H1 (cell line): ENCODE results near the gene MICALL1. TPM values are rescaled to one million over a fixed set of nuclear protein-coding genes. Genes with fewer than 3 reads are reported as not detected.

Experiments
- CTCF ChIP-seq, 3 experiments: IDR thresholded peaks; 1 replicate in 2 of 3; 2 replicates in 1 of 3; pipeline versions ENCODE4 v1.5.1 to v1.6.1; 2011; ENCODE audit warnings: low read length in 3 of 3, mild to moderate bottlenecking in 3 of 3, inconsistent platforms in 2 of 3, low read depth in 1 of 3, moderate library complexity in 1 of 3; ENCODE audit not compliant: insufficient read depth in 1 of 3; ENCODE audit errors: control extremely low read depth in 1 of 3
- polyA plus RNA-seq, 7 experiments: library from polyadenylated mRNA; depleted of rRNA in 3 of 7; stranded (reverse) in 5 of 7; unstranded in 2 of 7; fragments of >200 nt in 5 of 7; fragments of 200-250 nt in 2 of 7; gene quantifications; 1 replicate in 5 of 7; 2 replicates in 1 of 7; 4 replicates in 1 of 7; pipeline versions ENCODE4 v1.2.1 to v1.2.3, GENCODE V29; 2011 to 2013; ENCODE audit warnings: missing spikeins in 2 of 7, mixed read lengths in 2 of 7
- total RNA-seq: library from RNA; stranded (reverse); fragmentation: NEBNext Ultra II Directional; extraction: Animal tissue kit (Norgen Biotek cat#: 25700); gene quantifications from 2 replicates; pipeline ENCODE4 v1.2.1, GENCODE V29; 2021

The MICALL1 gene
- total and polyA plus RNA-seq, 2 of the 8 experiments (the other 6 are each of a cell fraction or from before 2014, with no cell fraction given), result 17.7 to 32.1 TPM

DNA sequence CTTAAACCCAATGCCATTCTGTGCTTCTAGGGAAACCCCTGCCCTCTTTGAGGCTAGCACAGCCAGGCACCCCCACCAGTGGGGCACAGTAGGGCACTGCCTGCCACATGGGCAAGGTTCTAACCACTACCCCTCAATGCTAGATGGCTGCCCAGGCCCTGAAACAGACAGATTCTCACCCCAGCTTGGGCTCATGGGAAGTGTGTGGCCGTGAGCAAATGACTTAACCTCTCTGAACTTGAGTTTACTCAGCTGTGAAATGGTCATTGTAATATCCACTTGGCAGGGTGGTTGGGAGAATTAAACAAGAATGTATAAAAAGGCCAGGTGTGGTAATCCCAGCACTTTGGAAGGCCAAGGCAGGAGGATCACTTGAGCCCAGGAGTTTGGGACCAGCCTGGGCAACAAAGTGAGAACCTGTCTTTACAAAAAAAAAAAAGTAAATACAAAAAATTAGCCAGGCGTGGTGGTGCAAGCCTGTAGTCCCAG lies 24.9 kb downstream of the MICALL1 start (continued):
- TF ChIP-seq CTCF (IDR thresholded peaks at IDR 0.05; ENCODE audit: control extremely low read depth in 1 of 3, insufficient read depth in 1 of 3, low read depth in 1 of 3, low read length in 3 of 3), result no peak
- TF ChIP-seq, all 59 proteins: peak for 0
